GM12878 (cell line): ENCODE data around the gene CLPSL1. TPM values are rescaled to one million over a fixed set of nuclear protein-coding genes. Genes with fewer than 3 reads are reported as not detected.

ENCODE experiments used
- CBX5 ChIP-seq: sonication (generic); IDR thresholded peaks from 2 replicates; pipeline ENCODE4 v1.6.1; 2016; ENCODE audit warnings: low read depth, moderate library complexity, mild to moderate bottlenecking, inconsistent platforms
- PML ChIP-seq: IDR thresholded peaks from 2 replicates; pipeline ENCODE4 v1.6.1; 2012; ENCODE audit warnings: low read length, inconsistent platforms
- polyA plus RNA-seq, 11 experiments: library from polyadenylated mRNA; depleted of rRNA in 4 of 11; unstranded in 6 of 11; stranded (reverse) in 5 of 11; fragments of >200 nt; fragmentation: Nextera tagmentation in 4 of 11; fragmentation: Illumina TruSeq in 1 of 11; extraction: Ambion mirVana in 4 of 11; extraction: Trizol in 1 of 11; gene quantifications; 1 replicate in 1 of 11; 2 replicates in 10 of 11; pipeline versions ENCODE4 v1.2.1 to v1.2.3, GENCODE V29; 2011 to 2016; ENCODE audit warnings: inconsistent platforms in 2 of 11, missing spikeins in 2 of 11, low read depth in 1 of 11
- total RNA-seq, 4 experiments: library from RNA; depleted of rRNA in 3 of 4; stranded (reverse); fragments of >200 nt in 3 of 4; fragmentation: Illumina TruSeq in 1 of 4; extraction: Trizol in 1 of 4; gene quantifications; 2 replicates each; pipeline versions ENCODE4 v1.2.1 to v1.2.3, GENCODE V29; 2013 to 2021
- TF ChIP-seq, protein P1 (sequence below): fragments of 450-650 bp; formaldehyde crosslinking; IDR thresholded peaks from 2 replicates; pipeline ENCODE4 v1.4.0; 2020; ENCODE audit warnings: mild to moderate bottlenecking, moderate library complexity
- TF ChIP-seq, protein P2 (sequence below): IDR thresholded peaks from 2 replicates; pipeline ENCODE4 v1.6.1; 2012; ENCODE audit warnings: improper control_type of control experiment, low read depth, low read length; ENCODE audit not compliant: insufficient replicate concordance

Gene CLPSL1
- total and polyA plus RNA-seq, 10 of the 15 experiments (the other 5 are each of a cell fraction or from before 2014, with no cell fraction given) = not detected

DNA sequence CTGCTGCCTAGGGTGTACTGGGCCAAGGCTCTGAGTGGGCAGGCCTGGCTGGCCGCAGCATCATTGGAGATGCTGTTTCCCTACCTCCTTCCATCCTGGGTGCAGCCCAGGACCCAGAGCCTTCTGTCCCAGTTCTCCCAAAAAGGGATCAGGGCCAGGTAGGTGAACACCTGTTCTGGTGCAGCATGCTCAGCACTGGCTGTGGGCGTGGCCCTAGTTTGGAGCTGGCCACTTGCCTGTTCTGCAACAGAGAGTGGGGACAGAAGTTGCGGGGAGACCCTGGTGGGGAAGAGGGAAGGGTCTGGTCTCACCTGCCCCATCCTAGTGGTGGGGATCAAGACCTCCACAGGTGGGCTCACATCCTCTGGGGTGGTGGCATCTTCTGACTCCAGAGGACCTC is 45.4 kb upstream of the CLPSL1 start (continued):
- TF ChIP-seq, protein P1, sequence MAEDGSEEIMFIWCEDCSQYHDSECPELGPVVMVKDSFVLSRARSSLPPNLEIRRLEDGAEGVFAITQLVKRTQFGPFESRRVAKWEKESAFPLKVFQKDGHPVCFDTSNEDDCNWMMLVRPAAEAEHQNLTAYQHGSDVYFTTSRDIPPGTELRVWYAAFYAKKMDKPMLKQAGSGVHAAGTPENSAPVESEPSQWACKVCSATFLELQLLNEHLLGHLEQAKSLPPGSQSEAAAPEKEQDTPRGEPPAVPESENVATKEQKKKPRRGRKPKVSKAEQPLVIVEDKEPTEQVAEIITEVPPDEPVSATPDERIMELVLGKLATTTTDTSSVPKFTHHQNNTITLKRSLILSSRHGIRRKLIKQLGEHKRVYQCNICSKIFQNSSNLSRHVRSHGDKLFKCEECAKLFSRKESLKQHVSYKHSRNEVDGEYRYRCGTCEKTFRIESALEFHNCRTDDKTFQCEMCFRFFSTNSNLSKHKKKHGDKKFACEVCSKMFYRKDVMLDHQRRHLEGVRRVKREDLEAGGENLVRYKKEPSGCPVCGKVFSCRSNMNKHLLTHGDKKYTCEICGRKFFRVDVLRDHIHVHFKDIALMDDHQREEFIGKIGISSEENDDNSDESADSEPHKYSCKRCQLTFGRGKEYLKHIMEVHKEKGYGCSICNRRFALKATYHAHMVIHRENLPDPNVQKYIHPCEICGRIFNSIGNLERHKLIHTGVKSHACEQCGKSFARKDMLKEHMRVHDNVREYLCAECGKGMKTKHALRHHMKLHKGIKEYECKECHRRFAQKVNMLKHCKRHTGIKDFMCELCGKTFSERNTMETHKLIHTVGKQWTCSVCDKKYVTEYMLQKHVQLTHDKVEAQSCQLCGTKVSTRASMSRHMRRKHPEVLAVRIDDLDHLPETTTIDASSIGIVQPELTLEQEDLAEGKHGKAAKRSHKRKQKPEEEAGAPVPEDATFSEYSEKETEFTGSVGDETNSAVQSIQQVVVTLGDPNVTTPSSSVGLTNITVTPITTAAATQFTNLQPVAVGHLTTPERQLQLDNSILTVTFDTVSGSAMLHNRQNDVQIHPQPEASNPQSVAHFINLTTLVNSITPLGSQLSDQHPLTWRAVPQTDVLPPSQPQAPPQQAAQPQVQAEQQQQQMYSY (CRISPR knock-in tag) = no peak
- TF ChIP-seq, protein P2, sequence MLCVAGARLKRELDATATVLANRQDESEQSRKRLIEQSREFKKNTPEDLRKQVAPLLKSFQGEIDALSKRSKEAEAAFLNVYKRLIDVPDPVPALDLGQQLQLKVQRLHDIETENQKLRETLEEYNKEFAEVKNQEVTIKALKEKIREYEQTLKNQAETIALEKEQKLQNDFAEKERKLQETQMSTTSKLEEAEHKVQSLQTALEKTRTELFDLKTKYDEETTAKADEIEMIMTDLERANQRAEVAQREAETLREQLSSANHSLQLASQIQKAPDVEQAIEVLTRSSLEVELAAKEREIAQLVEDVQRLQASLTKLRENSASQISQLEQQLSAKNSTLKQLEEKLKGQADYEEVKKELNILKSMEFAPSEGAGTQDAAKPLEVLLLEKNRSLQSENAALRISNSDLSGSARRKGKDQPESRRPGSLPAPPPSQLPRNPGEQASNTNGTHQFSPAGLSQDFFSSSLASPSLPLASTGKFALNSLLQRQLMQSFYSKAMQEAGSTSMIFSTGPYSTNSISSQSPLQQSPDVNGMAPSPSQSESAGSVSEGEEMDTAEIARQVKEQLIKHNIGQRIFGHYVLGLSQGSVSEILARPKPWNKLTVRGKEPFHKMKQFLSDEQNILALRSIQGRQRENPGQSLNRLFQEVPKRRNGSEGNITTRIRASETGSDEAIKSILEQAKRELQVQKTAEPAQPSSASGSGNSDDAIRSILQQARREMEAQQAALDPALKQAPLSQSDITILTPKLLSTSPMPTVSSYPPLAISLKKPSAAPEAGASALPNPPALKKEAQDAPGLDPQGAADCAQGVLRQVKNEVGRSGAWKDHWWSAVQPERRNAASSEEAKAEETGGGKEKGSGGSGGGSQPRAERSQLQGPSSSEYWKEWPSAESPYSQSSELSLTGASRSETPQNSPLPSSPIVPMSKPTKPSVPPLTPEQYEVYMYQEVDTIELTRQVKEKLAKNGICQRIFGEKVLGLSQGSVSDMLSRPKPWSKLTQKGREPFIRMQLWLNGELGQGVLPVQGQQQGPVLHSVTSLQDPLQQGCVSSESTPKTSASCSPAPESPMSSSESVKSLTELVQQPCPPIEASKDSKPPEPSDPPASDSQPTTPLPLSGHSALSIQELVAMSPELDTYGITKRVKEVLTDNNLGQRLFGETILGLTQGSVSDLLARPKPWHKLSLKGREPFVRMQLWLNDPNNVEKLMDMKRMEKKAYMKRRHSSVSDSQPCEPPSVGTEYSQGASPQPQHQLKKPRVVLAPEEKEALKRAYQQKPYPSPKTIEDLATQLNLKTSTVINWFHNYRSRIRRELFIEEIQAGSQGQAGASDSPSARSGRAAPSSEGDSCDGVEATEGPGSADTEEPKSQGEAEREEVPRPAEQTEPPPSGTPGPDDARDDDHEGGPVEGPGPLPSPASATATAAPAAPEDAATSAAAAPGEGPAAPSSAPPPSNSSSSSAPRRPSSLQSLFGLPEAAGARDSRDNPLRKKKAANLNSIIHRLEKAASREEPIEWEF = no peak
- TF ChIP-seq CBX5 = no peak
- TF ChIP-seq PML = no peak
